KMS-11 (cell line): ENCODE data around the gene SPEM2.

Experiments
- H2AFZ ChIP-seq: fragments of 200-600 bp; sonication (generic); 2 replicates; pipeline ENCODE4 v1.6.1; 2016; ENCODE audit warnings: antibody characterized with exemption, mixed run types, low read depth
- H3K27ac ChIP-seq: fragments of 200-600 bp; sonication (generic); 2 replicates; pipeline ENCODE4 v1.6.1; 2016; ENCODE audit warnings: mild to moderate bottlenecking, mixed run types
- H3K27me3 ChIP-seq: fragments of 200-600 bp; sonication (generic); 2 replicates; pipeline ENCODE4 v1.6.1; 2017; ENCODE audit warnings: mild to moderate bottlenecking, low read depth, mixed run types, moderate library complexity; ENCODE audit not compliant: insufficient read depth
- H3K36me3 ChIP-seq: fragments of 200-600 bp; sonication (generic); 2 replicates; pipeline ENCODE4 v1.6.1; 2017; ENCODE audit warnings: mild to moderate bottlenecking, mixed run types; ENCODE audit not compliant: insufficient read depth
- H3K4me1 ChIP-seq: fragments of 200-600 bp; sonication (generic); 2 replicates; pipeline ENCODE4 v1.6.1; 2016; ENCODE audit warnings: mild to moderate bottlenecking, low read depth, mixed run types; ENCODE audit not compliant: poor library complexity, severe bottlenecking
- H3K4me2 ChIP-seq: fragments of 200-600 bp; sonication (generic); 2 replicates; pipeline ENCODE4 v1.7.0; 2016; ENCODE audit warnings: mild to moderate bottlenecking, mixed run types
- H3K4me3 ChIP-seq: fragments of 200-600 bp; sonication (generic); IDR thresholded peaks from 2 replicates; pipeline ENCODE4 v1.6.1; 2017; ENCODE audit warnings: low read depth, low read length, mixed read lengths; ENCODE audit not compliant: insufficient read depth
- H3K79me2 ChIP-seq: fragments of 200-600 bp; sonication (generic); 2 replicates; pipeline ENCODE4 v1.6.1; 2016; ENCODE audit warnings: low read depth, mixed run types; ENCODE audit not compliant: insufficient read depth
- H3K9ac ChIP-seq: fragments of 200-600 bp; sonication (generic); 2 replicates; pipeline ENCODE4 v1.6.1; 2016; ENCODE audit warnings: mild to moderate bottlenecking, mixed run types
- H4K20me1 ChIP-seq: fragments of 200-600 bp; sonication (generic); 2 replicates; pipeline ENCODE4 v1.6.1; 2016; ENCODE audit warnings: mild to moderate bottlenecking, mixed run types; ENCODE audit not compliant: insufficient read depth
- CTCF ChIP-seq: fragments of 200-600 bp; sonication (generic); conservative IDR thresholded peaks from 2 replicates; pipeline ENCODE4 v1.6.1; 2017; ENCODE audit warnings: low read depth, mild to moderate bottlenecking, antibody characterized with exemption, low read length, moderate library complexity, mixed read lengths

The SPEM2 gene

GRCh38 chr17:7388856-7389255, 36.6 kb upstream of the SPEM2 start:
- Histone ChIP-seq H2AFZ (no peak overlapping the region), H3K27me3 (no peaks in the 10 kb centered on the region), H3K4me2 (no peak overlapping the region), H3K36me3 (no peaks in the 10 kb centered on the region), H3K4me3 (no peak overlapping the region), H3K9ac (no peak overlapping the region), H4K20me1 (no peaks in the 10 kb centered on the region), H3K79me2 (no peaks in the 10 kb centered on the region), H3K4me1 (no peaks in the 10 kb centered on the region), H3K27ac (no peak overlapping the region)
- TF ChIP-seq CTCF = no peak

GRCh38 chr17:7389924-7390910, 35.2 kb upstream of the SPEM2 start:
- H3K4me2 ChIP-seq = no peak overlapping the region

GRCh38 chr17:7391307-7391706, 34.1 kb upstream of the SPEM2 start:
- Histone ChIP-seq H3K4me1 (no peaks in the 10 kb centered on the region), H3K4me3 (no peak overlapping the region), H2AFZ (no peak overlapping the region), H3K9ac (no peak overlapping the region), H3K36me3 (no peaks in the 10 kb centered on the region), H3K4me2 (no peak overlapping the region), H3K27me3 (no peaks in the 10 kb centered on the region), H3K79me2 (no peaks in the 10 kb centered on the region), H3K27ac (no peak overlapping the region), H4K20me1 (no peaks in the 10 kb centered on the region)
- TF ChIP-seq CTCF = no peak

More at GRCh38 chr17:7389924-7390910, 35.2 kb upstream of the SPEM2 start:
- Histone ChIP-seq H3K79me2 (no peaks in the 10 kb centered on the region), H3K9ac (no peak overlapping the region), H3K4me3 (no peak overlapping the region), H3K4me1 (no peaks in the 10 kb centered on the region), H4K20me1 (no peaks in the 10 kb centered on the region), H3K27ac (no peak overlapping the region), H3K27me3 (no peaks in the 10 kb centered on the region), H3K36me3 (no peaks in the 10 kb centered on the region), H2AFZ (no peak overlapping the region)
- TF ChIP-seq CTCF = no peak

GRCh38 chr17:7392696-7393612, 32.5 kb upstream of the SPEM2 start:
- Histone ChIP-seq H3K36me3 (no peaks in the 10 kb centered on the region), H3K9ac (no peak overlapping the region), H3K4me3 (no peak overlapping the region), H2AFZ (no peak overlapping the region), H3K4me2 (peak overlapping the region; percentile 39; the same call in 1 of the 2 replicates), H3K27ac (no peak overlapping the region), H3K27me3 (no peaks in the 10 kb centered on the region), H3K79me2 (no peaks in the 10 kb centered on the region), H3K4me1 (no peaks in the 10 kb centered on the region), H4K20me1 (no peaks in the 10 kb centered on the region)
- TF ChIP-seq CTCF = no peak
